Testis (tissue), 5 donors: Measurements from ENCODE around the gene MEAF6. TPM values are rescaled to one million over a fixed set of nuclear protein-coding genes. Genes with fewer than 3 reads are reported as not detected.

Experiments
- DNase-seq: peaks from one replicate; pipeline ENCODE4 v3.0.0-alpha.2; 2019
- H3K27ac ChIP-seq, 2 donors: fragments of 200-600 bp; sonication (generic); one replicate each; pipeline ENCODE4 v1.5.1; 2019
- H3K27me3 ChIP-seq: fragments of 200-600 bp; sonication (generic); one replicate; pipeline ENCODE4 v1.5.1; 2019
- H3K36me3 ChIP-seq: fragments of 200-600 bp; sonication (generic); one replicate; pipeline ENCODE4 v1.5.1; 2017; ENCODE audit warnings: low read depth; ENCODE audit errors: missing control alignments
- H3K4me1 ChIP-seq: fragments of 200-600 bp; sonication (generic); one replicate; pipeline ENCODE4 v1.5.1; 2019
- H3K4me3 ChIP-seq, 2 donors: fragments of 200-600 bp; sonication (generic); one replicate each; pipeline ENCODE4 v1.5.1; 2017 to 2019
- H3K9me3 ChIP-seq: fragments of 200-600 bp; sonication (generic); one replicate; pipeline ENCODE4 v1.5.1; 2017
- CTCF ChIP-seq, 3 experiments: fragments of 450-650 bp in 2 of 3; fragments of 200-600 bp in 1 of 3; sonication (generic) in 1 of 3; IDR thresholded peaks; one replicate each; pipeline ENCODE4 v1.5.1; 2016 to 2019; ENCODE audit warnings: antibody characterized with exemption in 3 of 3, mild to moderate bottlenecking in 2 of 3, moderate library complexity in 1 of 3
- POLR2A ChIP-seq: fragments of 450-650 bp; IDR thresholded peaks from one replicate; pipeline ENCODE4 v1.6.1; 2017; ENCODE audit warnings: antibody characterized with exemption, mild to moderate bottlenecking, moderate library complexity
- WGBS, 2 donors: methylation state at CpG; one replicate each; pipeline ENCODE4 v1.1.5; 2018; 5-methylcytosine and 5-hydroxymethylcytosine counted together
- intact Hi-C: fragments of 100-400 bp; cut with DNase I; formaldehyde crosslinking; loops from one replicate; pipeline ENCODE4 v1.15.1; 2023; ENCODE audit warnings: low total_unique reads
- long read RNA-seq, 2 donors: transcript quantifications; one replicate each; lab custom pipeline, GENCODE V29; 2026
- polyA plus RNA-seq: library from polyadenylated mRNA; stranded (reverse); fragments of 350-450 nt; fragmentation: Illumina TruSeq; extraction: RNeasy Lipid Tissue Mini Kit (QIAGEN cat#74804); gene quantifications from one replicate; pipeline ENCODE4 v1.2.3, GENCODE V29; 2014; ENCODE audit warnings: low read depth, low replicate concordance; ENCODE audit not compliant: insufficient read depth
- total RNA-seq, 2 donors: library from RNA; depleted of rRNA; stranded (reverse); fragments of >200 nt; gene quantifications; one replicate each; pipeline ENCODE4 v1.2.3, GENCODE V29; 2016

MEAF6 gene
- total RNA-seq (100 to 1,000 TPM; 134 to 140 TPM), polyA plus RNA-seq (132 TPM)
- long read RNA-seq, donor 1, transcript MEAF6-201 (7 exons, 1,525 nt) = major isoform, 39 of 55 reads
- long read RNA-seq, donor 1, transcript MEAF6-206 (8 exons, 1,408 nt) = minor isoform, 5 of 55 reads
- long read RNA-seq, donor 1, partial matches to known transcripts = 8 of 55 reads
- long read RNA-seq, donor 1, other reads (novel, unspliced or antisense) = 0 of 55 reads
- long read RNA-seq, donor 2, transcript MEAF6-201 (7 exons, 1,525 nt) = major isoform, 20 of 26 reads
- long read RNA-seq, donor 2, partial matches to known transcripts = 0 of 26 reads
- long read RNA-seq, donor 2, other reads (novel, unspliced or antisense) = 0 of 26 reads

GRCh38 chr1:37514350-37515184 is at the start of gene MEAF6:
MEAF6 (minus strand) TSS chr1:37514766; CDS start chr1:37514746, 20 bp downstream.
- peak; percentile 77 to 89 (median 85) for TF ChIP-seq CTCF (IDR thresholded peaks at IDR 0.05)
- peak; percentile 9 for TF ChIP-seq POLR2A
- Histone ChIP-seq H3K4me1 (peaks cover 5% of the 10 kb centered on the region), H3K4me3 (peak within 1 kb of the TSS; percentile 86 to 99), H3K27ac (peak within 1 kb of the TSS; percentile 81 to 96), H3K36me3 (no peaks in the 10 kb centered on the region), H3K27me3 (no peaks in the 10 kb centered on the region), H3K9me3 (no peaks in the 10 kb centered on the region)
- 0% methylated on average over 10 to 75 of the region's 100 CpGs for whole genome bisulfite sequencing, 2 donors
- intact Hi-C loops = no loop called here
- DNase-seq = peak; percentile 86

GRCh38 chr1:37562984-37563383 is 48.4 kb upstream of the MEAF6 start:
- WGBS, 2 donors = 84 to 85% methylated on average over 1 of the region's 1 CpG
- H3K9me3 ChIP-seq = no peaks in the 10 kb centered on the region
- TF ChIP-seq CTCF (IDR thresholded peaks at IDR 0.05) (no peak), POLR2A (no peak)
- no peak overlapping the region for H3K4me3 ChIP-seq
- H3K36me3 ChIP-seq = no peaks in the 10 kb centered on the region
- intact Hi-C loops = no loop called here
- no peak overlapping the region for H3K27ac ChIP-seq
- H3K27me3 ChIP-seq = no peaks in the 10 kb centered on the region
- H3K4me1 ChIP-seq = peaks cover 6% of the 10 kb centered on the region
- DNase-seq = no peak

- H3K36me3 ChIP-seq = no peaks in the 10 kb centered on the region
- 94 to 95% methylated on average over 16 to 21 of the region's 21 CpGs for WGBS, 2 donors
These were observed 46.9 kb upstream of the MEAF6 start for GRCh38 chr1:37561133-37562132.

More at GRCh38 chr1:37561133-37562132, 46.9 kb upstream of the MEAF6 start:
- H3K4me1 ChIP-seq = peaks cover 11% of the 10 kb centered on the region
- no peak overlapping the region for H3K27ac ChIP-seq
- H3K9me3 ChIP-seq = no peaks in the 10 kb centered on the region
- TF ChIP-seq CTCF (IDR thresholded peaks at IDR 0.05) = peak in 2 of 3 experiments; percentile 20 to 35
- no peak for TF ChIP-seq POLR2A
- intact Hi-C loops = no loop called here
- DNase-seq = no peak
- H3K27me3 ChIP-seq = no peaks in the 10 kb centered on the region
- H3K4me3 ChIP-seq = no peak overlapping the region
